Natural killer cell (primary cell): ENCODE data around the gene STARD7. TPM values are rescaled to one million over a fixed set of nuclear protein-coding genes. Genes with fewer than 3 reads are reported as not detected.
A peak's percentile ranks its signal among the peaks of the same experiment; 100 is the strongest.

Experiments used
- ATAC-seq, 3 donors: fragments of 150-1000 bp in 2 of 3; fragments of 200-7000 bp in 1 of 3; cut with Tn5 transposase; 1 replicate in 1 of 3; 2 replicates in 2 of 3; pipeline ENCODE4 v1.10.0; 2021; ENCODE audit warnings: mild to moderate bottlenecking in 2 of 3, moderate library complexity in 2 of 3
- DNase-seq, 2 donors: peaks; one replicate each; pipeline versions ENCODE4 v3.0.0 to v3.0.0-alpha.2; 2013 to 2021; ENCODE audit warnings: mixed read lengths in 1 of 2
- H3K27ac ChIP-seq: one replicate; pipeline ENCODE4 v1.5.1; 2013; ENCODE audit warnings: mild to moderate bottlenecking, low read length
- H3K27me3 ChIP-seq: one replicate; pipeline ENCODE4 v1.6.1; 2013; ENCODE audit warnings: low read length; ENCODE audit not compliant: control insufficient read depth, insufficient read depth
- H3K36me3 ChIP-seq: one replicate; pipeline ENCODE4 v1.6.1; 2013; ENCODE audit warnings: low read length; ENCODE audit not compliant: control insufficient read depth, insufficient read depth
- H3K4me1 ChIP-seq: one replicate; pipeline ENCODE4 v1.6.1; 2013; ENCODE audit warnings: low read length; ENCODE audit not compliant: control insufficient read depth, insufficient read depth
- H3K4me3 ChIP-seq: one replicate; pipeline ENCODE4 v1.5.1; 2013; ENCODE audit warnings: low read length
- H3K9me3 ChIP-seq: one replicate; pipeline ENCODE4 v1.6.1; 2013; ENCODE audit warnings: low read length; ENCODE audit not compliant: control insufficient read depth, insufficient read depth
- H3K27ac Mint-ChIP-seq, 2 donors: one replicate each; pipeline ENCODE4 v1.8.0; 2022; ENCODE audit warnings: mild to moderate bottlenecking in 2 of 2, mixed read lengths in 2 of 2, moderate library complexity in 1 of 2
- H3K27me3 Mint-ChIP-seq, 2 donors: one replicate each; pipeline ENCODE4 v1.8.0; 2022; ENCODE audit warnings: low read depth in 2 of 2, mixed read lengths in 2 of 2
- H3K36me3 Mint-ChIP-seq: one replicate; pipeline ENCODE4 v1.8.0; 2022; ENCODE audit warnings: mixed read lengths
- H3K4me1 Mint-ChIP-seq, 2 donors: one replicate each; pipeline ENCODE4 v1.8.0; 2022; ENCODE audit warnings: mixed read lengths in 2 of 2
- H3K4me3 Mint-ChIP-seq: one replicate; pipeline ENCODE4 v1.8.0; 2022; ENCODE audit warnings: mild to moderate bottlenecking, moderate library complexity, mixed read lengths
- H3K9me3 Mint-ChIP-seq, 2 donors: one replicate each; pipeline ENCODE4 v1.8.0; 2022; ENCODE audit warnings: mixed read lengths in 2 of 2
- CTCF ChIP-seq: fragments of 200-600 bp; IDR thresholded peaks from one replicate; pipeline ENCODE4 v1.8.0; 2022; ENCODE audit warnings: antibody characterized with exemption
- WGBS: methylation state at CpG from one replicate; pipeline ENCODE4 v1.1.7; 2013; ENCODE audit warnings: missing lambda C conversion rate; ENCODE audit not compliant: insufficient coverage; 5-methylcytosine and 5-hydroxymethylcytosine counted together
- intact Hi-C: fragments of 100-400 bp; cut with micrococcal nuclease; formaldehyde crosslinking; loops from one replicate; pipeline ENCODE4 v1.14.2; 2022
- total RNA-seq, 4 donors: library from RNA; stranded (reverse); fragments of 120-200 nt in 1 of 4; gene quantifications; one replicate each; pipeline versions ENCODE4 v1.2.3 to v1.2.4, GENCODE V29; 2013 to 2022

Gene STARD7
- total RNA-seq, 3 donors from 2014 or later (not counting 1 experiment from before 2014, with no cell fraction given) = 62.6 to 106 (median 86.1) TPM

- Mint-ChIP-seq H3K9me3 (no peaks in the 10 kb centered on the region), H3K4me3 (peak overlapping the region; percentile 75), H3K27me3 (no peaks in the 10 kb centered on the region), H3K4me1 (peaks cover 47 to 56% of the 10 kb centered on the region in 2 donors), H3K27ac (peak overlapping the region; percentile 78 to 99), H3K36me3 (no peaks in the 10 kb centered on the region)
- H3K36me3 ChIP-seq = no peaks in the 10 kb centered on the region
- intact Hi-C loops = loop anchor here (1.0 kb wide), 2 partner anchors 8 to 16 kb away; no protein-coding TSS in a partner anchor
- H3K4me1 ChIP-seq = peaks cover 54% of the 10 kb centered on the region
- H3K27ac ChIP-seq = peak overlapping the region; percentile 89
- DNase-seq = peak in 1 of 2 donors; percentile 85
- H3K4me3 ChIP-seq = no peak overlapping the region
- 69% methylated on average over 18 of the region's 18 CpGs for whole genome bisulfite sequencing
- no peaks in the 10 kb centered on the region for H3K27me3 ChIP-seq
- peak; percentile 16 to 46 (median 23) for ATAC-seq
- H3K9me3 ChIP-seq = no peaks in the 10 kb centered on the region
- no peak for TF ChIP-seq CTCF
Measured at GRCh38 chr2:96164459-96165184, 44.0 kb downstream of the STARD7 start.

- peaks cover 61% of the 10 kb centered on the region for H3K4me1 ChIP-seq
- intact Hi-C loops = loop anchor here (1.0 kb wide), 3 partner anchors 8 to 19 kb away; partner anchors contain the start of gene DUSP2
Measured at GRCh38 chr2:96163768-96164429, 44.7 kb downstream of the STARD7 start.

GRCh38 chr2:96163415-96163767, 45.2 kb downstream of the STARD7 start:
- Mint-ChIP-seq H3K27me3 (no peaks in the 10 kb centered on the region), H3K4me3 (peak overlapping the region; percentile 75), H3K27ac (peak overlapping the region; percentile 78 to 99), H3K9me3 (no peaks in the 10 kb centered on the region), H3K4me1 (peaks cover 53 to 65% of the 10 kb centered on the region in 2 donors), H3K36me3 (no peaks in the 10 kb centered on the region)
- 69% methylated on average over 5 of the region's 5 CpGs for WGBS
- Histone ChIP-seq H3K4me1 (peaks cover 66% of the 10 kb centered on the region), H3K36me3 (no peaks in the 10 kb centered on the region), H3K4me3 (no peak overlapping the region), H3K27ac (peak overlapping the region; percentile 89), H3K27me3 (no peaks in the 10 kb centered on the region), H3K9me3 (no peaks in the 10 kb centered on the region)
- DNase-seq (no peak), ATAC-seq (no peak)
- TF ChIP-seq CTCF = no peak
- intact Hi-C loops = loop anchor here (1.0 kb wide), 1 partner anchor 18 kb away; the partner anchor contains the start of gene DUSP2

More at GRCh38 chr2:96163768-96164429, 44.7 kb downstream of the STARD7 start:
- Histone ChIP-seq H3K4me3 (no peak overlapping the region), H3K36me3 (no peaks in the 10 kb centered on the region), H3K9me3 (no peaks in the 10 kb centered on the region), H3K27me3 (no peaks in the 10 kb centered on the region), H3K27ac (peak overlapping the region; percentile 89)
- H3K27me3 Mint-ChIP-seq = no peaks in the 10 kb centered on the region
- TF ChIP-seq CTCF = no peak
- H3K36me3 Mint-ChIP-seq = no peaks in the 10 kb centered on the region
- peaks cover 53 to 63% of the 10 kb centered on the region in 2 donors for H3K4me1 Mint-ChIP-seq
- no peaks in the 10 kb centered on the region for H3K9me3 Mint-ChIP-seq
- H3K4me3 Mint-ChIP-seq = peak overlapping the region; percentile 75
- peak; percentile 67 to 79 for DNase-seq
- peak overlapping the region; percentile 78 to 99 for H3K27ac Mint-ChIP-seq
- 7% methylated on average over 13 of the region's 13 CpGs for WGBS
- peak; percentile 67 to 85 (median 77) for ATAC-seq
